Measurements from ENCODE around the gene SPESP1. TPM values are rescaled to one million over a fixed set of nuclear protein-coding genes. Genes with fewer than 3 reads are reported as not detected.

Gene SPESP1
- total and polyA plus RNA-seq, 2 donors (not counting 3 experiments of a cell fraction or from before 2014, with no cell fraction given): 1.5 to 2.0 TPM

DNA sequence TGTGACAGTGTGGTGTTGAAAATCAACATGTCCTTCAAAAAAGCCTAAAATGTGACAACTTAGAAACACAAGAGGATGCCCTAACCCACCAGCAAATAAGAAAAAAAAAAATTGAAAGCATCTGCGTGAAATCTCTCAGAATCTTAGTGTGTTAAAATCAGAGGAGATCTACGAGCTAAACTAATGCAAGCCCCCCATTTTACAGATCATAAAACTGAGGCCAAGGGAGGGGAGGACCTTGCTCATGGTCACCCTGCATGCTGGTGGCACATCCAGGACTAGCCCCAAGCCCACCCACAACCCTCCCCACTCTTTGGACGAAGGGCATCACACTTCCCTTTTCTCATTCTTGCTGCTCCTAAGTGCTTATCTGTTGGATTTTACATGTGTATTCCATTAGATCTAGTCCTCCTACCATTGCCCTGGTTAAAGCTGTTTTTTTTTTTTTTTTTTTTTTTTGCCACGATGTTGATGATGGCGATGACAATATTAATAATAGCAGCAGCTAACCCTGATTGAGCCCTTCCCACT, 55.1 kb downstream of the SPESP1 start:
- ChIA-PET CTCF (no interaction called here), POLR2A (no interaction called here)
- Histone ChIP-seq H3K27me3 (ENCODE audit: control insufficient read depth in 2 of 2, insufficient read depth in 2 of 2, low read length in 2 of 2) (peaks cover 0 to 5% of the 10 kb centered on the region in 2 experiments), H3K9me3 (replicated peaks; ENCODE audit: control insufficient read depth, insufficient read depth, low read length) (no peaks in the 10 kb centered on the region), H3K79me2 (ENCODE audit: control insufficient read depth, insufficient read depth, low read length) (no peaks in the 10 kb centered on the region), H4K20me1 (replicated peaks; ENCODE audit: control insufficient read depth, extremely low read depth, insufficient read depth, low read length) (no peaks in the 10 kb centered on the region), H3K4me2 (ENCODE audit: insufficient read depth, low read length) (no peak overlapping the region), H3K4me1 (ENCODE audit: control insufficient read depth, extremely low read depth, insufficient read depth, low read length) (no peaks in the 10 kb centered on the region), H3K36me3 (ENCODE audit: control insufficient read depth in 2 of 2, extremely low read depth in 1 of 2, insufficient read depth in 2 of 2, low read length in 2 of 2) (no peaks in the 10 kb centered on the region), H3K9me1 (replicated peaks; ENCODE audit: control insufficient read depth, extremely low read depth, insufficient read depth, low read length) (no peaks in the 10 kb centered on the region), H3K4me3 (replicated peaks in 1 of 3; ENCODE audit: insufficient read depth in 1 of 3, low read depth in 1 of 3, low read length in 3 of 3) (no peak overlapping the region), H3K27ac (ENCODE audit: insufficient read depth, low read depth, low read length) (no peak overlapping the region), H2AFZ (ENCODE audit: low read depth, low read length) (no peak overlapping the region), H3K9ac (replicated peaks; ENCODE audit: extremely low read depth, insufficient read depth, low read length) (no peak overlapping the region)
- dilution Hi-C loops (cut with MboI; ENCODE audit: extremely low pct_ligation_motif_present, low sequenced_read_pairs): no loop called here
- no TSS peak for BruUV-seq (replicated peaks)
- FAIRE-seq: no peak
- DNase-seq (ENCODE audit: low read depth, low spot score): no peak
- intact Hi-C loops (cut with micrococcal nuclease): no loop called here
- no peak for TF ChIP-seq POLR2A (IDR thresholded peaks at IDR 0.05; ENCODE audit: low read depth, low read length)
- TF ChIP-seq, protein P1, sequence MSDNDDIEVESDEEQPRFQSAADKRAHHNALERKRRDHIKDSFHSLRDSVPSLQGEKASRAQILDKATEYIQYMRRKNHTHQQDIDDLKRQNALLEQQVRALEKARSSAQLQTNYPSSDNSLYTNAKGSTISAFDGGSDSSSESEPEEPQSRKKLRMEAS (IDR thresholded peaks at IDR 0.05; ENCODE audit: insufficient read depth, insufficient read length): no peak
- no peak for TF ChIP-seq FOS (IDR thresholded peaks at IDR 0.05; ENCODE audit: borderline replicate concordance, insufficient read depth, low read length)
- no peak for TF ChIP-seq POLR2AphosphoS5 (IDR thresholded peaks at IDR 0.05; ENCODE audit: insufficient read depth, low read depth, low read length)
- TF ChIP-seq EZH2 (IDR thresholded peaks at IDR 0.05; ENCODE audit: borderline replicate concordance, low read depth, low read length, severe bottlenecking): no peak

DNA sequence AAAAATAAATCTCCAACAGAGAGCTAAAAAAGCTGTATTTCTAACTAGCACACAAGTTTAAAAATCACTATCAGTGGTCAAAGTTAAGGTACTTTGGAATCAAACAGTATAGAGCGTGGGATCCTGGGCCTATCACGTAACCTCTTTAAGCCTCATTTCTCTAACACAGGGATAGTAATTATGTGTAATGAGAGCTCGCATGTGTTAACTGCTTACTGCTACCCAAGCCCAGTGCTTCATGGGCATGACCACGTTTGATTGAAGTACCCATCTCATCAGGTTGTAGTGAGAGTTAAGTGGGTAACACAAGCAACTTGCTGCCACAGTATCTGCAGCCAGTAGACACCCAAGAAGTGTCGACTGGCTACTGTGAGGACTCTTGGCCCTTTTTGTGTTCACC, 56.0 kb downstream of the SPESP1 start:
- ChIA-PET POLR2A (no interaction called here), CTCF (no interaction called here)
- no TSS peak for BruUV-seq (replicated peaks)
- no peak overlapping the region for H2AFZ ChIP-seq (ENCODE audit: low read depth, low read length)
- H4K20me1 ChIP-seq (replicated peaks; ENCODE audit: control insufficient read depth, extremely low read depth, insufficient read depth, low read length): no peaks in the 10 kb centered on the region
- dilution Hi-C loops (cut with MboI; ENCODE audit: extremely low pct_ligation_motif_present, low sequenced_read_pairs): no loop called here
- intact Hi-C loops (cut with micrococcal nuclease): no loop called here
- DNase-seq (ENCODE audit: low read depth, low spot score): no peak
- no peaks in the 10 kb centered on the region for H3K79me2 ChIP-seq (ENCODE audit: control insufficient read depth, insufficient read depth, low read length)
- H3K4me1 ChIP-seq (ENCODE audit: control insufficient read depth, extremely low read depth, insufficient read depth, low read length): no peaks in the 10 kb centered on the region
- TF ChIP-seq EZH2 (IDR thresholded peaks at IDR 0.05; ENCODE audit: borderline replicate concordance, low read depth, low read length, severe bottlenecking) (no peak), GATA2 (IDR thresholded peaks at IDR 0.05; ENCODE audit: insufficient read depth, insufficient read length, low read depth, low read length) (no peak), POLR2AphosphoS5 (IDR thresholded peaks at IDR 0.05; ENCODE audit: insufficient read depth, low read depth, low read length) (no peak), JUN (IDR thresholded peaks at IDR 0.05; ENCODE audit: borderline replicate concordance, insufficient read depth, insufficient read length, low read depth) (no peak), POLR2A (IDR thresholded peaks at IDR 0.05; ENCODE audit: low read depth, low read length) (no peak), FOS (IDR thresholded peaks at IDR 0.05; ENCODE audit: borderline replicate concordance, insufficient read depth, low read length) (no peak), MYC (IDR thresholded peaks at IDR 0.05; ENCODE audit: low read depth, low read length) (no peak)
- TF ChIP-seq, protein P2, sequence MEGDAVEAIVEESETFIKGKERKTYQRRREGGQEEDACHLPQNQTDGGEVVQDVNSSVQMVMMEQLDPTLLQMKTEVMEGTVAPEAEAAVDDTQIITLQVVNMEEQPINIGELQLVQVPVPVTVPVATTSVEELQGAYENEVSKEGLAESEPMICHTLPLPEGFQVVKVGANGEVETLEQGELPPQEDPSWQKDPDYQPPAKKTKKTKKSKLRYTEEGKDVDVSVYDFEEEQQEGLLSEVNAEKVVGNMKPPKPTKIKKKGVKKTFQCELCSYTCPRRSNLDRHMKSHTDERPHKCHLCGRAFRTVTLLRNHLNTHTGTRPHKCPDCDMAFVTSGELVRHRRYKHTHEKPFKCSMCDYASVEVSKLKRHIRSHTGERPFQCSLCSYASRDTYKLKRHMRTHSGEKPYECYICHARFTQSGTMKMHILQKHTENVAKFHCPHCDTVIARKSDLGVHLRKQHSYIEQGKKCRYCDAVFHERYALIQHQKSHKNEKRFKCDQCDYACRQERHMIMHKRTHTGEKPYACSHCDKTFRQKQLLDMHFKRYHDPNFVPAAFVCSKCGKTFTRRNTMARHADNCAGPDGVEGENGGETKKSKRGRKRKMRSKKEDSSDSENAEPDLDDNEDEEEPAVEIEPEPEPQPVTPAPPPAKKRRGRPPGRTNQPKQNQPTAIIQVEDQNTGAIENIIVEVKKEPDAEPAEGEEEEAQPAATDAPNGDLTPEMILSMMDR (IDR thresholded peaks at IDR 0.05; ENCODE audit: extremely low read depth in 1 of 2, insufficient read depth in 1 of 2, low read depth in 1 of 2, low read length in 2 of 2): no peak
- TF ChIP-seq, protein P1 (IDR thresholded peaks at IDR 0.05; ENCODE audit: insufficient read depth, insufficient read length): no peak
- no peak overlapping the region for H3K4me2 ChIP-seq (ENCODE audit: insufficient read depth, low read length)
- no peak for FAIRE-seq
- H3K4me3 ChIP-seq (replicated peaks in 1 of 3; ENCODE audit: insufficient read depth in 1 of 3, low read depth in 1 of 3, low read length in 3 of 3): no peak overlapping the region
- H3K36me3 ChIP-seq (ENCODE audit: control insufficient read depth in 2 of 2, extremely low read depth in 1 of 2, insufficient read depth in 2 of 2, low read length in 2 of 2): no peaks in the 10 kb centered on the region
- H3K9me1 ChIP-seq (replicated peaks; ENCODE audit: control insufficient read depth, extremely low read depth, insufficient read depth, low read length): no peaks in the 10 kb centered on the region
- H3K9ac ChIP-seq (replicated peaks; ENCODE audit: extremely low read depth, insufficient read depth, low read length): no peak overlapping the region
- no peak overlapping the region for H3K27ac ChIP-seq (ENCODE audit: insufficient read depth, low read depth, low read length)
- H3K27me3 ChIP-seq (ENCODE audit: control insufficient read depth in 2 of 2, insufficient read depth in 2 of 2, low read length in 2 of 2): peaks cover 0 to 5% of the 10 kb centered on the region in 2 experiments
- no peaks in the 10 kb centered on the region for H3K9me3 ChIP-seq (replicated peaks; ENCODE audit: control insufficient read depth, insufficient read depth, low read length)
